ENCODE data around the gene SMIM41. TPM values are rescaled to one million over a fixed set of nuclear protein-coding genes. Genes with fewer than 3 reads are reported as not detected.

The SMIM41 gene
- total RNA-seq, 1 donor, result 0.27 TPM

DNA sequence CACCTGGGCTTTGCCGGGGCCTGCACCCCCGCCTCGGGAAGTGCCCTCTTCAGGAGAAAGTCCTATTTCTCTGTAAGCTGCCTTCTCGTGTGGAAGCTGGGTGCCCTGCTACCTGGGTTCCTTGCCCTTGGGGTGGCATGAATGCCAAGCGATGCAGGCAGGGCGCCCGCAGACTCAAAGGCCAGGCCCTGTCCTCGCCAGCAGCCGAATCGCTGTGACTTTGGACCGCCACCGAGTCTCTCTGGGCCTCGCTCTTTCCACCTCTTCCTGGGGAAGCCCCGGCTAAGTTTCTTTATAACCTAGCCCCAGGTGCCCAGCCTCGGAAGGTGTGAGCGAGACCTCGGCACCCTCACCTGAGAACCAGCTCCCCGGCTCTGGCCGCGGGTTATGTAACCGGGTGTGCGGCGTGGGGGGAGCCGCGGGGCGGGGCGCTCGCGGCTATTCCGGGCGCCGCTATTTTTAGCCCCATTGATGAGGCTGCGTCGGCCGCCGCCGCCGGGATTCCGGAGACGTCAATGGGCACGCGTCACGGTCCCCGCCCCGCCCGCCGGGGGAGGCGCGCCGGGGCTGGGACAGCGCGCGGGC lies 42.8 kb upstream of the SMIM41 start:
- H3K4me3 ChIP-seq (ENCODE audit: low read depth, low read length), result peak overlapping the region; percentile 35
- TF ChIP-seq, protein P1, sequence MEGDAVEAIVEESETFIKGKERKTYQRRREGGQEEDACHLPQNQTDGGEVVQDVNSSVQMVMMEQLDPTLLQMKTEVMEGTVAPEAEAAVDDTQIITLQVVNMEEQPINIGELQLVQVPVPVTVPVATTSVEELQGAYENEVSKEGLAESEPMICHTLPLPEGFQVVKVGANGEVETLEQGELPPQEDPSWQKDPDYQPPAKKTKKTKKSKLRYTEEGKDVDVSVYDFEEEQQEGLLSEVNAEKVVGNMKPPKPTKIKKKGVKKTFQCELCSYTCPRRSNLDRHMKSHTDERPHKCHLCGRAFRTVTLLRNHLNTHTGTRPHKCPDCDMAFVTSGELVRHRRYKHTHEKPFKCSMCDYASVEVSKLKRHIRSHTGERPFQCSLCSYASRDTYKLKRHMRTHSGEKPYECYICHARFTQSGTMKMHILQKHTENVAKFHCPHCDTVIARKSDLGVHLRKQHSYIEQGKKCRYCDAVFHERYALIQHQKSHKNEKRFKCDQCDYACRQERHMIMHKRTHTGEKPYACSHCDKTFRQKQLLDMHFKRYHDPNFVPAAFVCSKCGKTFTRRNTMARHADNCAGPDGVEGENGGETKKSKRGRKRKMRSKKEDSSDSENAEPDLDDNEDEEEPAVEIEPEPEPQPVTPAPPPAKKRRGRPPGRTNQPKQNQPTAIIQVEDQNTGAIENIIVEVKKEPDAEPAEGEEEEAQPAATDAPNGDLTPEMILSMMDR (IDR thresholded peaks at IDR 0.05; ENCODE audit: insufficient read depth, low read length), result no peak
- peak; percentile 73 for DNase-seq (ENCODE audit: low read depth)

DNA sequence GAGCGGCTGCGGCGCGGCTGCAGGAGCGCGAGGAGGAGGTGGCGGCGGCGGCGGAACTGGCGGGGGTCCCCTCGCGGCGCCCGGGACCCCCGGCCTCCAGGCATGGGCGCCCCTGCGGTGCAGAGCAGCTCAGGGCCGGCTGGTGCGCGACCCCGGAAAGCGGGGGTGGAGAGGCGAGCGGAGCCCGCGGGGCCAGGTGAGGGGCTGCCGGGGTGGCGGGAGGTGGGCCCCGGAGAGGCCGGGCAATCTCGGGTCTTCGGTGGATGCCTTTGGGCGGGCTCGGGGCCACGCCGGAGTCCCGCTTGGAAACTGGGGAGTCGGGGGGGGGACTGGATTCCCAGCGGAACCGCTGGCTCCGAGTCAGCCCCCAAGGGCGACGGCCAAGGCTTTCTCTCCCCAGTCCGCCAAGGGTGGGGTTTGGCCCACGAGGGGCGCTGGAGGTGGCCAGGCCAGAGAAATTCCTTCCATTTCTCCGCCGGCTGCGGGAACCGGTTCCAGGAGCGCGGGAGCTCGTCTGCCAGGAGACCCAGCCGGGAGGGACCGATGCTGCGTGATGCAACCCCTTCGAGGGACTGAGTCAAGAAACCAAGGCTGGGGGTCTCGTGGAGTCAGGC lies 42.1 kb upstream of the SMIM41 start:
- TF ChIP-seq, protein P1 (IDR thresholded peaks at IDR 0.05; ENCODE audit: insufficient read depth, low read length), result peak; percentile 17
- peak overlapping the region; percentile 75 for H3K4me3 ChIP-seq (ENCODE audit: low read depth, low read length)
- peak; percentile 83 for DNase-seq (ENCODE audit: low read depth)

DNA sequence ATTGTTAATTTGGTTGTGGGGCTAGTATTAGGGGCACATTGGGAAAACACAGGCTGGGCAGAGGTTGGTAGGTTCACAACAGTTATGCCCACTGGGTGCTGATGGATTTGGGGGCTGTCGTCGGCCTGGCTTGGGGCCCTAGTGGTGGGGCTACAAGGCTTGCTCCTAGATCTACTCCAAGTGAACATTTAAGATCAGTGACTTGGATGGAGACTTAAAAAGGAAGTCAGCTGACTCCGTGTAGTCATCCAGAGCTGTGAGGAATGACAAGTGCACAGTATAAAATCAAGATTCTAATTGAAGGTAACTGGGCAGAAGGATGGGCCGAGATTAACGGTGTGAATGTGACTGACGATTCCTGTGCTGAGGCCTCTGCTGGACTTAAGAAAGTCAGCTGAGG lies 41.1 kb upstream of the SMIM41 start:
- H3K4me3 ChIP-seq (ENCODE audit: low read depth, low read length), result peak overlapping the region; percentile 41
- peak; percentile 69 for DNase-seq (ENCODE audit: low read depth)
- TF ChIP-seq, protein P1 (IDR thresholded peaks at IDR 0.05; ENCODE audit: insufficient read depth, low read length), result no peak

DNA sequence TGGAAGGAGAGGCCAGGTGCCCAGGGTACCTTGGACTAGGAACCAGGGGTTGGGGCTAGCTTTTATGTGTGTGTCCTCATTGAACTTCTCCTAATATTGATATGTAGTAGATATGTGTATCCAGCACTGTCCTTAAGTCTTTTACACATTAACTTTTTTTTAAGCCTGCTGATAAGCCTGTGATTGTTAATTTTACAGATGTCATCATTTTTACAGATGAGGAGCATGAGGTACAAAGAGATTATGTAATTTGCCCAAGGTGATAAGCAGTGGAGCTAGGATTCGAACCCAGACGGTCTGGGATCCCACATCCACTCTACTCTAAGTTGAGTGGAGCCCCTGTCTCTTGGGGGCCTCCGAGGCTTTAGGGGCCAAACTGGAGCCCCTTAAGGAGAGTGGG lies 38.5 kb upstream of the SMIM41 start:
- no peak for DNase-seq (ENCODE audit: low read depth)
- TF ChIP-seq, protein P1 (IDR thresholded peaks at IDR 0.05; ENCODE audit: insufficient read depth, low read length), result no peak
- no peak overlapping the region for H3K4me3 ChIP-seq (ENCODE audit: low read depth, low read length)

DNA sequence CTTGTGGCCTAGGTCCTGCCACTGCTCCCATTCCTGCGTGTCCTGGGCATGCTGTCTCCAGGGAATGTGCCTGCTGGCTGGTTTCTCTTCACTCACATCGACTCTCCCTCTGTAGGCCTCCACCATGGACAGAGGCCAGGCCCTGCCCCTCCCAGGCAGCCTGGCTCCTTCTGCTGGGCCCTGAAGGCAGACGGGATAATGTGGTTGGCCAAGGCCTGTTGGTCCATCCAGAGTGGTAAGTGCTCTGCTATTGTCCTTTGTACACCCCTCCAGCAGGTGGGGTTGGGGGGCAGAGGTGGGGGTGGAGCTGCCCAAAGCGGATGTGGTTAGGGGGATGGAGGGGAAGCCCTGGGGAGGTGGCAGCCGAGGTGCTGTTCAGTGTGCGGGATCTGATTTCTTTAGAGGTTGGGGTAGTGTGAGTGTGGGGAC lies 37.8 kb upstream of the SMIM41 start:
- peak; percentile 70 for DNase-seq (ENCODE audit: low read depth)
- TF ChIP-seq, protein P1 (IDR thresholded peaks at IDR 0.05; ENCODE audit: insufficient read depth, low read length), result peak; percentile 9

DNA sequence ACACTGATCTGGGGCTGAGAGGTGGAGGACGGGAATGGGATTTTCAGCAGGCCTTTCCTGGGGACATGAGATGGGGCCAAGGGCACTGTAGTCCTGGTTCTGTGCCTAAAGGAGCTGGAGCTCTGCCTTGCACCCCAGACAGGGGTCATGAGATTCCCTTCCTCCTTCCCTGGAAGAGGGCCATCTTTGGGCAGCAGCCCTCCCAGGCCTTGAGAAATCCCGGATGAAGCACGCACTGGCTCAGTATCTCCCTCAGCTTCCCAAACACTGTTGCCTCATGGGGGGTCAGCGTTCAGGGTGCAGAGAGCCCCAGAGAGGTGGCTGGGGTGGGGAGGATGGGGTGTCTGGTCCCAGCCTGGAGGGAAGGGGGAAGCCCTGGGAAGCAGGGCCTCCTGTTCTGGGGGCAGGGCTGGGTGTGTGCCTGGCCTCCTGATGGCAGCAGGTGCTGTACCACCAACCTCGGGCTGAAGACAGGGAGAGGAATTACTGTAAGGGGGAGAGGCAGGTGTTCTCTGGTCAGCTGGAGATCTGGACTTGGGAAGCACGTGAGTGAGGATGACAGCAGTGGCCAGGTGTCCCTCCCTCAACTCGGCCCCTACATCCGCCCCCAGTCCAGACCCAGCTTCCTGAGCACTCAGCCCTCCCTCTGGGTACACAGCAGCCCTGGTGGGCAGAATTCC lies 36.7 kb upstream of the SMIM41 start:
- TF ChIP-seq, protein P1 (IDR thresholded peaks at IDR 0.05; ENCODE audit: insufficient read depth, low read length), result no peak
- DNase-seq (ENCODE audit: low read depth), result no peak

More for the DNA sequence above, 37.8 kb upstream of the SMIM41 start:
- no peak overlapping the region for H3K4me3 ChIP-seq (ENCODE audit: low read depth, low read length)

More for the DNA sequence above, 36.7 kb upstream of the SMIM41 start:
- no peak overlapping the region for H3K4me3 ChIP-seq (ENCODE audit: low read depth, low read length)
